SIG-M5 (cell line): Measurements from ENCODE around the gene CNTNAP4.

Experiments
- DNase-seq: peaks from one replicate; lab custom pipeline; 2025; lab: John Stamatoyannopoulos, UW

The CNTNAP4 gene

GRCh38 chr16:76396977-76397376 is 119.8 kb downstream of the CNTNAP4 start:
- DNase-seq = no peak

- DNase-seq = no peak
Measured at GRCh38 chr16:76409706-76410105, 132.5 kb downstream of the CNTNAP4 start.

- DNase-seq = no peak
Measured at GRCh38 chr16:76421571-76421970, 144.4 kb downstream of the CNTNAP4 start.

GRCh38 chr16:76428858-76429257 is 151.7 kb downstream of the CNTNAP4 start:
- DNase-seq = no peak

GRCh38 chr16:76441391-76441790 is 164.2 kb downstream of the CNTNAP4 start:
- DNase-seq = no peak

- no peak for DNase-seq
Measured at GRCh38 chr16:76441876-76442275, 164.7 kb downstream of the CNTNAP4 start.

GRCh38 chr16:76443973-76444372 is 166.8 kb downstream of the CNTNAP4 start:
- no peak for DNase-seq

- DNase-seq = no peak
Measured at GRCh38 chr16:76444832-76445231, 167.6 kb downstream of the CNTNAP4 start.

GRCh38 chr16:76445815-76446214 is 168.6 kb downstream of the CNTNAP4 start:
- DNase-seq = no peak

- DNase-seq = no peak
Measured at GRCh38 chr16:76446251-76446650, 169.1 kb downstream of the CNTNAP4 start.

GRCh38 chr16:76450890-76451289 is 173.7 kb downstream of the CNTNAP4 start:
- DNase-seq = no peak

GRCh38 chr16:76455257-76455656 is 178.1 kb downstream of the CNTNAP4 start:
- no peak for DNase-seq

GRCh38 chr16:76456016-76456415 is 178.8 kb downstream of the CNTNAP4 start:
- DNase-seq = no peak

- DNase-seq = no peak
Measured at GRCh38 chr16:76459111-76459510, 181.9 kb downstream of the CNTNAP4 start.

- DNase-seq = no peak
Measured at GRCh38 chr16:76461836-76462235, 184.6 kb downstream of the CNTNAP4 start.

- DNase-seq = no peak
Measured at GRCh38 chr16:76464955-76465620, 187.9 kb downstream of the CNTNAP4 start.

GRCh38 chr16:76466871-76467270 is 189.7 kb downstream of the CNTNAP4 start:
- DNase-seq = no peak

- DNase-seq = no peak
Measured at GRCh38 chr16:76474048-76474447, 196.8 kb downstream of the CNTNAP4 start.

- no peak for DNase-seq
Measured at GRCh38 chr16:76478105-76478504, 200.9 kb downstream of the CNTNAP4 start.

- no peak for DNase-seq
Measured at GRCh38 chr16:76483307-76483909, 206.2 kb downstream of the CNTNAP4 start.

GRCh38 chr16:76484020-76484419 is 206.8 kb downstream of the CNTNAP4 start:
- DNase-seq = no peak

- no peak for DNase-seq
Measured at GRCh38 chr16:76486740-76487139, 209.5 kb downstream of the CNTNAP4 start.

GRCh38 chr16:76487411-76488064 is 210.3 kb downstream of the CNTNAP4 start:
- no peak for DNase-seq

- DNase-seq = no peak
Measured at GRCh38 chr16:76488065-76488417, 210.8 kb downstream of the CNTNAP4 start.
